HG03469 (cell line): Measurements from ENCODE around the gene ACTR3.

Experiments
- ATAC-seq: cut with Tn5 transposase; IDR thresholded peaks from one replicate; pipeline ENCODE4 v1.9.1; 2021; ENCODE audit warnings: mild to moderate bottlenecking, moderate library complexity, moderate number of reproducible peaks; ENCODE audit not compliant: unreplicated experiment

The ACTR3 gene

DNA sequence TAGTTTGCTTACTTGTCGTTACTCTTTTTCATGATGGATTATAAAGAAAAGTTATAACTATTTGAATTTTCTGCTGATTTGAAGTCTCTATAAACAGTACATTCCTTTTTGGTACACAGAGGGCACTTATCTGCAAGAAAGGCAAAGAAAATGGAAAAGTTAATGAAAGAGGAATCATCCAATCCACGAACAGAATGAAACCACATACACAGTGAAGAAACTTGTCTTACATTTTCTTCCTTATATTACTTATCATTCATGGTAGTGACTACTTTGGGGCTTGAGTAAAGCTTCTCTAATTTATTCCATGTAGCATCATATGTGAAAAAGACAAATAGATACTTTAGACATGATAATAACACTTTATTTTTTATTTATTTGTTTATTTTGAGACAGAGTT is 14.8 kb upstream of the ACTR3 start:
- ATAC-seq: no peak

DNA sequence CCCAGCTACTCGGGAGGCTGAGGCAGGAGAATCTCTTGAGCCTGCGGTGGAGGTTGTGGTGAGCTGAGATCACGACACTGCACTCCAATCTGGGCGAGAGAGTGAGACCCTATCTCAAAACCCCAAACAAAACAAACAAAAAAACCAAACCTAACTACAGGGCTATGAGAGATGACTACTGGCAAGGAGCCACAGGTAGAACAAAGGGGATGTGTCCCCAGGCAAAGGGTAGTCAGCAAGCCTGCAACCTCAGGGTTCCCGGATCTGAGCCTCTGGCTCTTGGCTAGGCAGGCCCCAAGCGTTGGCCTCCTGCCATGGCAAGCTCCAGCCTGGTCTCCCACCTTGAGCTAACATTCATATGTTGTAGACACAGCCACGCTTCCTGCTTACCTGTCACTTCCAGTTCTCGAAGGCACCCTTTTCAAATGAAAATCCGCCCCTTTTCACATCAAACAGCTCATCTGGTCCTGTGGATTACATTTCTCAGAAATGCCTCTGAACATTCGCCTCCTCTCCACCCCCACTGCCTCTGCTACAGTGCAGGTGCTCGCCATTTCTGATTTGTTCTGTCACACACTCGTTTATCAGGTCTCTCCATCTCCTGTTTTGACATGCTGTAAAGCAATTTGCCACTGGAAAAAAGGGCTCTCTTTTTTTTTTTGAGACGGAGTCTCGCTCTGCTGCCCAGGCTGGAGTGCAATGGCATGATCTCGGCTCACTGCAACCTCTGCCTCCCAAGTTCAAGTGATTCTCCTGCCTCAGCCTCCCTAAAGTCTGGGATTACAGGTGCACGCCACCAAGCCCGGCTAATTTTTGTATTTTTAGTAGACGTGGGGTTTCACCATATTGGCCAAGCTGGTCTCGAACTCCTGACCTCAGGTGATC is 13.1 kb upstream of the ACTR3 start:
- no peak for ATAC-seq

DNA sequence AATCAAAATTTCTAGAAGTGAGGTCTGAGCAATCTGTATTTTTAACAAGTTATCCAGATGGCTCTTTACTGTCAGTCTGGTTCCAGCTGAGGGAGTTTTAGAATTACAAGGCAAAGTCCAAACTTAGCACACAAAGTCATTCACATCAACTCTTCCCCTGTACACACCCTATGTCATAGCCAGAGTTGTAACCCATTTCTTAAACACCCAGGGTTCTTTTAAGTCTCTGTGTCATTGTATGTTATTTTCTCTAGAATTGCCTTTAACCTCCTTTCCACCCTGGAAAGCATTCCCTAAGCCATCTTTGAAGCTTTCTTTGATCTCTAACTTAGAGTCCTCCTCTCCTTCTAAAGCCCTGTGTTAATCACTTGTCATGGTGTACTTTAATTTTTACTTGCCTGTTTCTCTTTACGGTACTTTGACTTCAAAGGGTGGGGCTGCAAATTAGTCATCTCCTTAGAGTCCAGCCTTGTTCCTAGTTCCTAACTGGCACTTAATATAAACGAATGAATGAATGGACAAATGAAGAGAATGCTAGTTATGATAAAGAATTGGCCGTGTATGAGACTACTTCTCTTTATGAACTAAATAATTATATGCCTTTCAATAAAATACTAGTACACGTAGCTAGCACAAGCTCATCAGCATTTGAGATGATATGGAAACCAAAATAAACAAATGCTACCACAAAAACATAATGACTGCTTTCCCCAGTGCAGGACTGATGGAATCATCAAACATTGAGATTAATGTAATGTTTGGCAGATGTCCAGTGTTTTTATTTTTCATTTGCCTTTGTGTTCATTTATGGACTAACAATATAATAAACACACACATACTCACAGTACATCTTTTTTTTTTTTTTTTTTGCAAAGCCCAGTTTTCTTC is 11.9 kb upstream of the ACTR3 start:
- no peak for ATAC-seq

DNA sequence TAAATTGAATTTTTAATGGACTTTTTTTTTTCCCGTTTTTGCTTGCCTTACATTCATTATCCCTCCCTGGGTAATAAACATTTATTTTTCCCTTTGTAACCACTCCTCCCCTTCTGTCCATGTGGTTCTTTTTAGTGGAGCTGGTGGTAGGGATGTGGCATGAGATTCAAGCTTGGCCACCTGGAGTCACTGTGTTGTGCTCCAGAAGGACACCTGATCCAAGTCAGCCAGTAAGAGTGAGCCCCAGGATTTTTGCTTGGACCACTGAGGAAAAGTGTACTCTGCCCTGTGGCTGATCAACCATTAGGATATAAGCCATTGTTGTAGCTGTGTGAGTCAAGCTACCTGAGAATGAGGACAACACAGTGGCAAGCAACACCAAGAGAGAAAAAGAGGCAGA is 11.1 kb upstream of the ACTR3 start:
- no peak for ATAC-seq

GRCh38 chr2:113879457-113879856 is 10.4 kb upstream of the ACTR3 start:
- no peak for ATAC-seq

DNA sequence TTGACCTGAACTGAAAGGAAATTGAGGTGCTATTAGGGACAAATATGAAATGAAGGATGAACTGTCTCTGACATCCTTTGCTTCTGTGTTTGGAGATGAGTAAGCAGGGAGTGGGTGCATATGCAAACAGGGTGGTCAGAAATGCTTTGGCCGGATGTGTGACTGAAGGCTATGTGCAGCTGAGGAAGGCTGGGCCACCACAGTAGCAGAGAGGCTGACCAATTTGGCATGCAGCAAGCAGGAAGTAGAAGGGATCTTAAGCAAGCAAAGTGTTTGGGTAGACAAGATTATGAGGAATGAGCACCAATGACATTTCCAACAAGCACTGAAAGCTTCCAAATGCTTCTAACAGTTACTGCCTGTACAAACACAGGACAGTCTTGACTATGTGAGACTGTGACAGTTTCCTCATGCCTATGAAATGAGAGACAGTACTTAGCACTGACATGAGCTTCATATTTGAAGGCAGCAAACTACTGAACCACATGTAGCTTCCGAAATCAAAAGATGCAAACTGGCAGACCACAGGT is 3.3 kb upstream of the ACTR3 start:
- ATAC-seq: peak; percentile 65

- ATAC-seq: no peak
Measured at GRCh38 chr2:113887009-113887792, 2.7 kb upstream of the ACTR3 start.

DNA sequence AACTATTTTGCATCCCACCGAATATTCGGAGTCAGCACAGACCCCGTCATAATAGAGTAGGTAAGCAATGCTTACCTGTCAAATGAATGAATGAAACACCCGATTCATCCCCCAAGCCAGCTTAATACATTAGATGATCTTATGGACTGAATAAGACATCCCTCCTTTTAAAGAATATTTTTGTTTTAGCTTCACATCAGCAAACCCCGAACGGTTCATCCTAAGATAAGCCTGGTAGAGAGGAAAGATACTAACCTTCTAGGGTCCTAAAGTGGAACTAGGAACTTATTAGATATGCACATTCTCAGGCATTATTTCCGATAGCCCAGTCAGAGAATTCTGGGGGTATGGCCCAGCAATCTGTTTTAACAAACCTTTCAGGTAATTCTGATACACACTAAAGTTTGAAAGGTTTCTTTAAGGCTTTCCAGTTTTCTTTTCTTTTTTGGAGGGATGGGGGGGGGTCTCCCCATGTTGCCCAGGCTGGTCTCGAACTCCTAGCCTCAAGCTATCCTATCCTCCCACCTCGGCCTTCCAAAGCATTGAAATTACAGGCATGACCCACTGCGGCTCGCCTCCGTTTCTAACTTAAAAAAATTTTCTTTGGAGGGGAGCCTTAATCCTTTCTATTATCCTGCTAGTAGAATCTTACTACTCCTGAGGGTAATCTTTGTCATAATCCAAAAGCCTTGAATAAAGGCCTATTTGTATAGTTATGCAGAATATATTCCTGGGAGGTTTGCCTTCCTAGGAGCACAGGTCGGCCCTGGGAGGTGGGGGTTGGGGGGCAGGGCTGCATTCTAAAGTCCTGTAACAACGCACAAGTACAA is 1.0 kb upstream of the ACTR3 start:
- no peak for ATAC-seq

GRCh38 chr2:113890253-113891235 is 655 bp downstream of the ACTR3 start:
- ATAC-seq: peak; percentile 24

DNA sequence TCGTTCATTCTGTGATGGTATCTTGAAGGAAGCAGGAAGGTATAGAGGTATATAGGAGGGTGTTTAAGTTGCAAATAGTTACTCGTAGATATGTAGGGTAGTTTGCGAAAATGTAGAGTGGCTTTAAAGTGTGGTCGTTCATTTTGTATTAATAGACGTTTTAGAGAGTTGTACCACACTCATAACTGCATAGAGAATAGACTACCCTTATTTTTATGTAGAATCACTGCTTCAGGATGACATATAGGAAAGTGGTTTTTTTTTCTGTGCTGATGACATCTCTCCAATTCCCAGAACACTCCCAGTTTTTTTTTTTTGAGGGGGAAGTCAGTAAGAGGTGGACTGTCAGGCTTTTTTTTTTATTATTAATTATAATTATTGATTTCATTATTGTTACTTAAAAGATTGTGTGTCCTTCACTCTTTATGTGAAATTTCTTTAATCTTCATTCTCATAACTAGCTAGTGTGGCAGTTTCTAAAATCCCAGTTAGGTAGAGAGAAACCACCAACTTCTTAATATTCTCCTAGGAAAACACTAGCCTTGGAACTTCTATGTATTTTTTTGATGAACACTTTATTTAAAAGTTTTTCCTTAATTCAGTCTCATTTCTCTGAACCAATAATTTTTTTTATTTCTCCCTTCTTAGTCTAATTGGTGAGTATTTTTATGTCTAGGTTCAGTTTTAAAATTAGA is 1.5 kb downstream of the ACTR3 start:
- no peak for ATAC-seq

DNA sequence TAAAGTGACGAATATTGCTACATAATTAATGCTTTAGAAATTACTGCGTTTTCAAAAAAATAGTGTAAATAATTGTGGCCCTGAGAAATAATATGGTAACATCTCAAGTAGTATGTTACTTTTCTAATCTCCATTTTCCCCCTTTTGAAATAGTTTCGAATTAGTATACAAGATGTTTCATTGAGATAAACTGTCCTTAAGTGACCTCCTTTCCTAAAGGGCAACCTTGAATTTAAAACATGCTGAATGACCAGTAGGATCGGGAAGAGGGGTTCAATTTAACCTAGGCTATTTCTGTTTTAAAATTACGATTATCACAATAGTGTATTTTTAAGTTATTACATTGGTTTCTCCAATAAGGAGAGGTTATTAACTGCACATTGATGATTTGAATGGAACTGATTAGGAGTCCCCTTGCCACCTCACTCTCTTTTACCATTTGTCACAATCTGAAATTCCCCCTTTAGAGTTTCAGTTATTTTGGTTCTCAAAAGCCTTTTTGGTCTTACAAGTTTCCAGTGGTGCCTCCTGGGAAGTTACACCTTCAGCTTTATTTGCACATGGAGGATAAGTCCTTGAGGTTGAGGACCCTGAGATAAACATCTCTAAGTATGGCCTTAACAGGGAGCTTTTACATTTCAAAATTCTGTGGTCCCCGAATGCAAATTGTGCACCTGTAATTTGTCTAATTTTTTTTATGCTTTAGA is 2.3 kb downstream of the ACTR3 start:
- ATAC-seq: no peak

GRCh38 chr2:113894156-113894743 is 4.4 kb downstream of the ACTR3 start:
- no peak for ATAC-seq

- ATAC-seq: no peak
Measured at GRCh38 chr2:113895301-113895700, 5.4 kb downstream of the ACTR3 start.

DNA sequence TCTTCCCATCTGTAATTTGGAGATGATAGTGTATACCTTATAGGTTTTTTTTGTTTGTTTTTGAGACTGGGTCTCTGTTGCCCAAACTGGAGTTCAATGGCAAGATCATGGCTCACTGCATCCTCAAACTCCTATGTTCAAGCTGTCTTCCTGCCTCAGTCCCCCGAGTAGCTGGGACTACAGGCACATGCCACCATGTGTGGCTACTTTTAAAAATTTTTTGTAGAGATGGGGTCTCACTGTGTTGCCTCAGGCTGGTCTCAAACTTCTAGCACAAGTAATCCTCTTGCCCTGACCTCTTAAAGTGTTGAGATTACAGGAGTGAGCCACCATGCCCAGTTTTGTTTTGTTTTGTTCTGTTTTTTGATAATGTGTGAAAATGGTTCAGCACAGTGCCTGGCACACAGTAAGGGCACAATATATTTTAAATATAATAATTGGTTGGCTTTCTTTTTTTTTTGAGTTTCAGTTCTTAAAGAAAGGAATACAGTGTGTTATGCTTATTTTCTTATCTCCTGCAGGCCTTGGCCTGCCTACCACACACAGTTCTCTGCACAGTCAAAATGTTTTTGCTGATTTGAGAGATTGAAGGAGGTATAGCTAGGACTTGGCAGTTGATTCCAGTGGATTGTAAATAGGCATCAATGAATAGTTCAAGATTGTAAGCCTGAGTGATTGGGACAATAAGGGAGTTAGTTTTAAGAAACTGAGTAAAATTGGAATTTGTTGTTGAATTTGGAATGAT is 6.1 kb downstream of the ACTR3 start:
- ATAC-seq: no peak

GRCh38 chr2:113896791-113897190 is 6.9 kb downstream of the ACTR3 start:
- no peak for ATAC-seq

GRCh38 chr2:113898081-113898480 is 8.2 kb downstream of the ACTR3 start:
- ATAC-seq: no peak
